Measurements from ENCODE around the gene TTYH1. TPM values are rescaled to one million over a fixed set of nuclear protein-coding genes. Genes with fewer than 3 reads are reported as not detected.
"Not testable (repeated sequence)": the region's sequence is repeated elsewhere in the genome, so short reads cannot be mapped to it uniquely, and the experiment has no call there.

Gene TTYH1
- total RNA-seq, 6 experiments from 2014 or later, result 0.30 to 0.93 (median 0.35) TPM; not detected in 1

DNA sequence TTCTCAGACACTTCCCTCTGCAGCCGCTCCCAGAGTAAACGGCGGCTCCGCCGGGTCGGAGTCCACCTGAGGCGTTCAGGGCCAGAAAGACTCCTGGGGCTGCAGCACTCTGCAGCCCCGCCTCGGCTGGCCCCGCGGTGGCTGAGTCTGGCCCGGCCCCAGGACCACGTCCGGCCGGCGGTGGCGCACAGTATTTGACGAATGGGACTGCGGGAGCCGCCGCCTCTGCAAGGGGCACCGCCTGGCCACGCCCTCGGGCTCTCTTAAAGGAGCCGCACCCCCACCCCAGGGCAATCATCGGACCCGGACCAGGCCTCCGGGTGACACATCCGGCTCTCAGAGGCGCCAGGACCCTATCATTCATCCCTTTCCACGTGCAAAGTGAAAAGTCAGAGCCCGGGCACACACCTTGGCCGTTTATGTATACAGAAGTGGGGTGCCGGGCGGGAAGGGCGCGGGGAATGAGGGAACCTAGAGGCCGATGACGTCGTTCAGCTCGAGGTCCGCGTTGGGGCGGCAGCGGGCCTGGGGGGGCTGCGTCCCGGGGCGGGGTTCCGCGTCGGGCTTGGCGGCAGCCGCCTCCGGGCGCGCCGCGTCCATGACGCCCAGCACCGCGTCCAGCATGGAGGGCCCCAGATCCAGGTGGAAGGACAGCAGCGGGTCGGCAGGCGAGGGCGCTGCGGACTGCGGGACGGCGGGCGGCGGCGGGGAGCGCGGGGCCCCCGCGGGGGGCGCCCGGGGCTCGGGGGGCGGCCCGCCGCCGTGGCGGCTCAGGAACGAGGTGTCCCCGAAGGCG is 49.6 kb downstream of the TTYH1 start:
- WGBS (ENCODE audit: insufficient coverage, low coverage, low lambda C conversion rate, missing lambda C conversion rate), result 3% methylated on average over 30 of the region's 87 CpGs
- H3K36me3 ChIP-seq, result peaks cover 5 to 24% (median 9%) of the 10 kb centered on the region in 4 donors

DNA sequence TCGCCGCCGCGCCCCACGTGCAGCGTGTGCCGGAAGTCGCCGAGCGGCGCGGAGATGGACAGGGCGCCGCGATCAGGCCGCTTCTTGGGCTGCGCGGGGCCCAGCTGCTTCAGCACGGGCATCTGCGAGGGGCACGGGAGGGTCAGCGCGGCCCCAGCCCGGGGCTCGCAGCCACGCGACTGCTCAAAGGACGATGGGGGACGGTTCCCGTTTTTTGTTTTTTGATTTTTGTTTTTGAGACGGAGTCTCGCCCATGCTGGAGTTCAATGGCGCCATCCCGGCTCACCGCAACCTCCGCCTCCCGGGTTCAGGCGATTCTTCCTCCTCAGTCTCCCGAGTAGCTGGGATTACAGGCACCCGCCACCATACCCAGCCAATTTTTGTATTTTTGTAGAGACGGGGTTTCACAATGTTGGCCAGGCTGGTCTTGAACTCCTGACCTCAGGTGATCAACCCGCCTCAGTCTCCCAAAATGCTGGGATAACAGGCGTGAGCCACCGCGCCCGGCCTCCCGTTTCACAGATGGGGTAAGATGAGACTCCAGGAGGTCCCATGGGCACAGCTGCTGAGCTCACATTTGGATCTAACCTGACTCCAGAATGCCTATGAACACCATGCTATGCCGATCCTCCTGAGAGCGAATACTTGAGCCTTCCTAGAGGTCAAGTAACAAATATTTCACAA is 50.3 kb downstream of the TTYH1 start:
- H3K4me3 ChIP-seq, result no peak overlapping the region
- H3K9me3 ChIP-seq, result no peaks in the 10 kb centered on the region
- DNase-seq, result peak in 1 of 3 donors; percentile 47
- H3K27ac ChIP-seq, result no peak overlapping the region
- intact Hi-C loops (cut with DNase I), result no loop called here
- TF ChIP-seq CTCF (IDR thresholded peaks at IDR 0.05) (no peak), POLR2A (IDR thresholded peaks at IDR 0.05) (no peak)
- peaks cover 5 to 18% (median 8%) of the 10 kb centered on the region in 4 donors for H3K36me3 ChIP-seq
- H3K27me3 ChIP-seq, result no peaks in the 10 kb centered on the region
- 73% methylated on average over 16 of the region's 49 CpGs for WGBS (ENCODE audit: insufficient coverage, low coverage, low lambda C conversion rate, missing lambda C conversion rate)
- ATAC-seq, result no peak
- H3K4me1 ChIP-seq, result peaks cover 0 to 12% (median 5%) of the 10 kb centered on the region in 4 donors

More for the DNA sequence above, 49.6 kb downstream of the TTYH1 start:
- H3K9me3 ChIP-seq, result no peaks in the 10 kb centered on the region
- peak overlapping the region; percentile 20 to 72 (median 66) for H3K4me3 ChIP-seq
- peak overlapping the region; percentile 83 to 95 (median 91) for H3K27ac ChIP-seq
- intact Hi-C loops (cut with DNase I), result no loop called here
- peak; percentile 60 to 76 (median 73) for ATAC-seq
- H3K4me1 ChIP-seq, result peaks cover 0 to 12% (median 5%) of the 10 kb centered on the region in 4 donors
- TF ChIP-seq CTCF (IDR thresholded peaks at IDR 0.05), result no peak
- peak; percentile 85 for TF ChIP-seq POLR2A (IDR thresholded peaks at IDR 0.05)
- H3K27me3 ChIP-seq, result no peaks in the 10 kb centered on the region
- DNase-seq, result peak; percentile 94 to 95 (median 94)

DNA sequence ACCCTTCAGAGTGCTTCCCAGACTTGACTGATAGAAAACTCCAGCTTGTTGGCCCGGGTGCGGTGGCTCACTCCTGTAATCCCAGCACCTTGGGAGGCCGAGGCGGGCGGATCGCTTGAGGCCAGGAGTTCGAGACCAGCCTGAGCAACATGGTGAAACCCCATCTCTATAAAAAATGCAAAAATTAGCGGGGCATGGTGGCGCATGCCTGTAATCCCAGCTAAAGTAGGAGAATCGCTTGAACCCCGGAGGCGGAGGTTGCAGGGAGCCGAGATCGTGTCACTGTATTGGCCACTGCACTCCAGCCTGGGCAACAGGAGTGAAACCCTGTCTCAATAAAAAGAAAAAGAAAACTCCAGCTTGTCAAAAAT is 50.8 kb downstream of the TTYH1 start:
- H3K27me3 ChIP-seq; H3K27ac ChIP-seq; H3K9me3 ChIP-seq; ATAC-seq; H3K4me3 ChIP-seq; DNase-seq; intact Hi-C loops (cut with DNase I): not testable (repeated sequence)
- 90% methylated on average over 8 of the region's 14 CpGs for WGBS (ENCODE audit: insufficient coverage, low coverage, low lambda C conversion rate, missing lambda C conversion rate)
- Histone ChIP-seq H3K36me3 (peaks cover 3 to 13% (median 4%) of the 10 kb centered on the region in 4 donors), H3K4me1 (peaks cover 0 to 12% (median 5%) of the 10 kb centered on the region in 4 donors)

- no peak overlapping the region for H3K27ac ChIP-seq
- H3K36me3 ChIP-seq, result no peaks in the 10 kb centered on the region
- ATAC-seq, result peak in 1 of 4 donors; percentile 9
- DNase-seq, result peak in 1 of 3 donors; percentile 47
- TF ChIP-seq POLR2A (IDR thresholded peaks at IDR 0.05), result no peak
- H3K9me3 ChIP-seq, result no peaks in the 10 kb centered on the region
- intact Hi-C loops (cut with DNase I), result no loop called here
- H3K27me3 ChIP-seq, result peaks cover 0 to 9% of the 10 kb centered on the region in 2 donors
- 35% methylated on average over 8 of the region's 8 CpGs for WGBS (ENCODE audit: insufficient coverage, low coverage, low lambda C conversion rate, missing lambda C conversion rate)
- H3K4me3 ChIP-seq, result no peak overlapping the region
- H3K4me1 ChIP-seq, result no peaks in the 10 kb centered on the region
These were observed 54.3 kb downstream of the TTYH1 start for GRCh38 chr19:54469496-54469934.

GRCh38 chr19:54470276-54470887 is 55.1 kb downstream of the TTYH1 start:
- DNase-seq, result no peak
- TF ChIP-seq POLR2A (IDR thresholded peaks at IDR 0.05), result no peak
- TF ChIP-seq CTCF (IDR thresholded peaks at IDR 0.05), result no peak
- Histone ChIP-seq H3K4me3 (no peak overlapping the region), H3K9me3 (no peaks in the 10 kb centered on the region), H3K27me3 (peaks cover 0 to 9% of the 10 kb centered on the region in 2 donors), H3K27ac (peak overlapping the region in 2 of 3 donors; percentile 37 to 66), H3K4me1 (no peaks in the 10 kb centered on the region), H3K36me3 (no peaks in the 10 kb centered on the region)
- intact Hi-C loops (cut with DNase I), result no loop called here
- ATAC-seq, result no peak
- WGBS (ENCODE audit: insufficient coverage, low coverage, low lambda C conversion rate, missing lambda C conversion rate), result 73% methylated on average over 10 of the region's 10 CpGs
